Panc1 (cell line): ENCODE measurements around the gene DST.

ENCODE experiments used
- CTCF ChIP-seq: fragments of 450-650 bp; IDR thresholded peaks from 2 replicates; pipeline ENCODE4 v1.5.1; 2017; ENCODE audit warnings: mild to moderate bottlenecking
- POLR2AphosphoS5 ChIP-seq: IDR thresholded peaks from 2 replicates; pipeline ENCODE4 v1.6.1; 2012; ENCODE audit warnings: mild to moderate bottlenecking, low read depth, low read length, moderate library complexity

- TF ChIP-seq POLR2AphosphoS5 (no peak), CTCF (no peak)
Observed at GRCh38 chr6:56655996-56656395, 13.3 kb upstream of the DST start.
